GM23248 (cell line): ENCODE measurements around the gene ZNF175.

ENCODE experiments used
- EZH2 ChIP-seq: fragments of 200-600 bp; sonication (generic); IDR thresholded peaks from 2 replicates; pipeline ENCODE4 v1.6.1; 2018; ENCODE audit warnings: antibody characterized with exemption, mild to moderate bottlenecking; ENCODE audit not compliant: insufficient read depth, poor library complexity, severe bottlenecking
- EZH2phosphoT487 ChIP-seq: fragments of 200-600 bp; sonication (generic); IDR thresholded peaks from 2 replicates; pipeline ENCODE4 v1.6.1; 2018; ENCODE audit warnings: antibody characterized with exemption, moderate library complexity, mild to moderate bottlenecking, low read depth; ENCODE audit not compliant: insufficient read depth

- TF ChIP-seq EZH2phosphoT487 (no peak), EZH2 (no peak)
Measured at GRCh38 chr19:51552608-51552995, 18.5 kb upstream of the ZNF175 start.
